ENCODE data around the gene CRABP2.

CRABP2 gene

DNA sequence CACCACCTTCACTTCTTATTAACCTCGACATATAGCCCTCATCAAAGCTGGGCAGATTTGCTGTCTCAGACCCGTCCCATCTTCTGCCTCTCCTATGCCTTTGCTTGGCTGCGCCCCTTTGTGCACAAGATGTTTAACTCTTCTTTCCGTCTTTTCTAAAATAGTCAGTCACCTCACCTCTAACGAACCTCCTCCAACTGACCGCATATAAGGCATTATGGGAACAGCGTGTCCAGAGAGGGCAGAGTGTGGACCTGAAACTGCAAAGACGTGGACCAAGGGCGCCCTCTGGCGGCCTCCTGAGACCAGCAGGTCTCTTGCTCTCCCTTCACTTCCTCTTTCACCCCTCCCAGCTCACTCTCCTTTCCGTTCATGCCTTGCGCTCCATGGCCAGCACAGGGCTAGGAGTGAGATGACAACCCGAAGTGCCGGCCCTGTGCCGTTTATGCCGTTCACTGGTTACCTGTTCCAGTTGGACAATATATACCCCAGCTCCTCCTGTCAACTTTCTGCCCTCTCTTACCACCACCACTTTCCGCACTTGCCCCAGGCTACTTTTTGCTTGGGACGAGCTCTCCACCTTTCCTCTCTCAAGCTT lies 20.4 kb upstream of the CRABP2 start:
- FAIRE-seq: peak; percentile 73

DNA sequence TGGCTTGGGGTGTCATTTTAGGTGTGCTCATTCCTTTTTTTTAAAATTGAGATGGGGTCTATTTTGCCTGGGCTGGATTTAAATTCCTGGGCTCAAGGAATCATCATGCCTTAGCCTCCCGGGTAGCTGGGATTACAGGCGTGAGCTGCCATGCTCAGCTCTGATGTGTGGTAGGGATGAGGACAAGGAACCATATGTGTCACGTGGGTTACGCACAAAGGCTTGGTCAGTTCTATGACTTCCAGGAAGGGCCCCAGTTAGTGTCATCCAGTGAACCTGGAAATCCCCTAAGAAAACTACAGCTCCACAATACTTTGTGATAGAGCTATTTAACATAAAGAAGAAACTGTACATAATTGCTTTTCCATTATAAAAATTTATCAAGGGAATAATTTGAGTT lies 16.2 kb upstream of the CRABP2 start:
- DNase-seq (ENCODE audit: insufficient read length): no peak
- TF ChIP-seq TAF1 (IDR thresholded peaks at IDR 0.05; ENCODE audit: borderline replicate concordance, low read depth, low read length) (no peak), POLR2AphosphoS5 (IDR thresholded peaks at IDR 0.05; ENCODE audit: low read depth, low read length) (no peak), POLR2A (IDR thresholded peaks at IDR 0.05; ENCODE audit: low read depth, low read length) (no peak)
- no peak for FAIRE-seq

More for the DNA sequence above, 20.4 kb upstream of the CRABP2 start:
- TF ChIP-seq TAF1 (IDR thresholded peaks at IDR 0.05; ENCODE audit: borderline replicate concordance, low read depth, low read length): no peak
- no peak for TF ChIP-seq POLR2A (IDR thresholded peaks at IDR 0.05; ENCODE audit: low read depth, low read length)
- TF ChIP-seq POLR2AphosphoS5 (IDR thresholded peaks at IDR 0.05; ENCODE audit: low read depth, low read length): no peak; the same call in 1 of the 2 replicates
- DNase-seq (ENCODE audit: insufficient read length): peak; percentile 62

DNA sequence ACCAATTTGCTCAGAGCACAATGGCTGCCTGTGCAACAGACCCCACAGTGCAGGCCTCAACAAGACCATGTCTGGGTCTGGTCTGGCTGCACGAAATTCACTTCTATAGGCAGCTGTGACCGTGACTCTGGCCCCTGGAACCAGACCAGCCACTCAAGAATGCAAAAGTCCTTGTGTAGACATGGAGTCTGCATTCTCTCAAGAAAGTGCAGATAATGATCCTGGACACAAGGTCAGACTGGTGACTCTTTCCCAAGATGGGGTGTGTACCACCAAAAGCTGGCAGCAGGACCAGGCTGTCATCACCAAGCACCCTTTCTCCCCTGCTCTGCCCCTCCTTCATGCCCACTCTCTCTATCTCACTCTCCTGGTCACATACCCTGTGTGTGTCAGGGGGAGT lies 15.7 kb upstream of the CRABP2 start:
- FAIRE-seq (no peak), DNase-seq (ENCODE audit: insufficient read length) (no peak)
- peak; percentile 56 for TF ChIP-seq POLR2A (IDR thresholded peaks at IDR 0.05; ENCODE audit: low read depth, low read length)
- no peak for TF ChIP-seq TAF1 (IDR thresholded peaks at IDR 0.05; ENCODE audit: borderline replicate concordance, low read depth, low read length)
- TF ChIP-seq POLR2AphosphoS5 (IDR thresholded peaks at IDR 0.05; ENCODE audit: low read depth, low read length): peak; percentile 69

DNA sequence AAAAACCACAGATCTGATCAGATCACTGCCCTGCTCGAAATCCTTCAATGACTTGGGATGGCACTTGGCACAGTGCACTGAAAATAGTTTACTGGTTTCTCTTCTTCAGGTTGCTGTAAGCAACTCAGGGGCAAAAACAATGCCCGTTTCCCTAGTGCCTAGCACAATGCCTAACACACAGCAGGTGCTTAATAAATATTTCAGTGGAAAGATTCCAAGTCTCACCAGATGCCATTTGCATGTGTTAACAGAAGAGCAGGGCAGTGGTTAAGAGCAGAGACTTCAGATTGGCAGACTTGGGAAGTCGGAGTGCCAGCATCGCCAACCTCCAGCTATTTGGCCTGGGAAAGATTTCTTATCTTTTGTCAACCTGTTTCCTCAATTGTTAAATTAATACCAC lies 12.0 kb upstream of the CRABP2 start:
- no peak for DNase-seq (ENCODE audit: insufficient read length)
- FAIRE-seq: no peak
- no peak for TF ChIP-seq POLR2A (IDR thresholded peaks at IDR 0.05; ENCODE audit: low read depth, low read length)

DNA sequence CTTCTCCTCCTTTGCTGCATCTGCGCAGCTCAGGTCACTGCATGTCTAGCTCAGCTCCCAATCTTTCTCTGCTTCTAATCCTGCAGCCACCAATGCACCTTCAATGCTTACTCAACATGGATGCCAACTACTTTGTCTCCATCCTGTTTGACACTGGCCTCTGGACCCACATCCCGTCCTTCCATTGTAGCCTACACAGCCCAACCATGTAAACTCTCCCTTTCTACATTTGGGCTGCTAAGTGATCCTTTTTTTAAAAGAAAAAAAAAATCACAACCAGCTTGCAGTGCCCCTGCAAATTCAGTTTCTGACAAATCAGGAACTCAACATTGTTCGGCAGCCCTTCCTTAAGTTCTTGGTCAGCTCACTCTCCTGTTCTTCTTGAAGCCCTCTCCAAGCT lies 9.4 kb upstream of the CRABP2 start:
- FAIRE-seq: no peak
- no peak for DNase-seq (ENCODE audit: insufficient read length)
- no peak for TF ChIP-seq POLR2AphosphoS5 (IDR thresholded peaks at IDR 0.05; ENCODE audit: low read depth, low read length)
- TF ChIP-seq POLR2A (IDR thresholded peaks at IDR 0.05; ENCODE audit: low read depth, low read length): no peak
- TF ChIP-seq TAF1 (IDR thresholded peaks at IDR 0.05; ENCODE audit: borderline replicate concordance, low read depth, low read length): no peak

DNA sequence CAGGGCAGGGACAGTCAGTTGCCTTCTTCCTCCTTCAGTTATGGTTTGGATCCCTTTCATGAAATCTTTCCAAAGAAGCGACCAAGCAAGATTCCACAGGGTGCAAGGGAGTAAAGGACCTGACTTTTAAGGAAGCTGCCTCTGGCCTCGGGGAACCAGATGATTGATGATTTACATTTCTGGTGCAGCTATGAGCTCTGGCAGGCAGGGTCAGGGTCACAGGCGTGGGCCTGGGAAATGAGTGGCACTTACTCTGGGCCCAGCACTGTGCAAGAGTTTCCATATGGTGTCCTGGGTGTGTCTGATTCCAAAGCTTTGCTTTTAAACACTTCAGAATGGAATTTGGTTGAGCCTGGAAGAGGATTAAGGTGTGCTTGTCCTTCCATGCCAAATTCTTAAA lies 7.2 kb upstream of the CRABP2 start:
- FAIRE-seq (no peak), DNase-seq (ENCODE audit: insufficient read length) (no peak)
- TF ChIP-seq POLR2AphosphoS5 (IDR thresholded peaks at IDR 0.05; ENCODE audit: low read depth, low read length): no peak
- TF ChIP-seq POLR2A (IDR thresholded peaks at IDR 0.05; ENCODE audit: low read depth, low read length): no peak
- TF ChIP-seq TAF1 (IDR thresholded peaks at IDR 0.05; ENCODE audit: borderline replicate concordance, low read depth, low read length): no peak

DNA sequence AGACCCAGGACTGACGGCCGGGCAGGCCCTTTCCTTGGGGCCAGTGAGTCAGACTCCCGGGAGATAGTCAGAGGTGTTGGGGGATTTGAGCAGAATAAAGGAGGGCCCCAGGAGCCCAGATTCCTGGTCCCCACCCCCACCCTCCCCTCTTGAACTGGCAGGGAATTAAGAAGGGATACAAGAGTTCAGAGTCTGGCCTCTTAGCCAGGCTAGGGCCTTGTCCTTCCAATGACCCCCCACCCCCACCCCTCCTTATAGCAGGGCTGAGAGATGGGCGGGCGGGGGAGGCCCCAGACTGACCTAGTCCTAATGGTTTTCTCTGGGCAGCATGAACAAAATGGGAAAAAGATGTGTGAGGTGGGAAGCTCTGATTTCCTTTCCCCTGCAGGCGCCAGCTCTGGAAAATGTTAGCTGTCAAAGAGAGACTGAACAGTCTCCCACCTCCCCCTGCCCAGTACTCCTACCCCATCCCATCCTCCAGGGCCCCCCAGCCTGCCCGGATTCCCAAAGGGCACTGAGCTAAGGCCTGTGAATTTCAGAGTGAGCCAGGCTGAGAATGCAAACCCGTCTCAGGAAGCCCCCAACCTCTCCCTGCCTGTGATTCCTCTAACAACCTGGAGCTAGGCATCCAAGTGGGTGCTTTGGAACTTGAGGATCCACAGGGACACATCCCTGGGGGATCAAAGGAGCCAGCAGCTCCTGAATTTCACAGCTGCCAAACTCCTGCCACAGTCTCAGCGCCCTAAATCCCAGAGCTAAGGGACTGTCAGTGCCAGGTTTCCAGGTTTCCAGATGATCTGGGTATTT lies 5.8 kb upstream of the CRABP2 start:
- DNase-seq (ENCODE audit: insufficient read length) (no peak), FAIRE-seq (no peak)
- TF ChIP-seq TAF1 (IDR thresholded peaks at IDR 0.05; ENCODE audit: borderline replicate concordance, low read depth, low read length): no peak
- TF ChIP-seq POLR2AphosphoS5 (IDR thresholded peaks at IDR 0.05; ENCODE audit: low read depth, low read length): no peak
- TF ChIP-seq POLR2A (IDR thresholded peaks at IDR 0.05; ENCODE audit: low read depth, low read length): no peak

DNA sequence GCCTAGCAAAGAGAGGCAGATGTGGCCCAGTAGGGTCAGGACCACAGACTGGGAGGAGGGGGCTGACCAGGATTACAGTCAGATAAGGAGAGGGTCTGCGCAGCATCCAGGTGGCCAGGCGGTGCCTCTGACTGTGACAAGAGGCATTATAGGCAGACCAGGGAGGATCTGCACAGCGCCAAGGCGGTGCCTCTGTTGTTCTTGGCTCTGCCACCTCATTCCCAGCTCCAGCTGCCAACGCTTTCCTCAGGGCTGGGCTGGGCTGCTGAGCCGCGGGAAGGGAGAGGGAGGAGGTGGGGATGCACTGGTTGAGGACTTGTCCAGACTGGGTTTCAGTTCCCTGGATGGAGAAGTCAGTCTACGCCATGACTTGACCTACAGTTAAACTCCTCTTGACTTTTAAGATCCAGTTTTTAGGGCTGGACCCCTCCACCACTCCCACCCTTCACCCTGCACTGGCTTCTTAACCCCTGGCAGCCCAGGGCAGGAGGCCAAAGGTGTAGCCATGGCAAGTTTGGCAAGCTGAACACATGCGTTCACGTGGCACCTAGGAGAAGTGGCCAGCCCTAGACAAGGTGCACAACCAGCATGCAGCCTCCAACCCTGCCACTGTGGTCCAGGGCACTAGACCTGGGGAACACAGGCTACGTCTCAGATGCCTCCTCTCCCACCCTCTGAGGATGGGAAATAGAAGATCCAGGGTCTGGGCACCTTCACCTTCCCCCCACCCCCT lies 4.5 kb upstream of the CRABP2 start:
- no peak for FAIRE-seq
- DNase-seq (ENCODE audit: insufficient read length): no peak
- TF ChIP-seq POLR2AphosphoS5 (IDR thresholded peaks at IDR 0.05; ENCODE audit: low read depth, low read length): no peak
- TF ChIP-seq TAF1 (IDR thresholded peaks at IDR 0.05; ENCODE audit: borderline replicate concordance, low read depth, low read length): no peak
- no peak for TF ChIP-seq POLR2A (IDR thresholded peaks at IDR 0.05; ENCODE audit: low read depth, low read length)

DNA sequence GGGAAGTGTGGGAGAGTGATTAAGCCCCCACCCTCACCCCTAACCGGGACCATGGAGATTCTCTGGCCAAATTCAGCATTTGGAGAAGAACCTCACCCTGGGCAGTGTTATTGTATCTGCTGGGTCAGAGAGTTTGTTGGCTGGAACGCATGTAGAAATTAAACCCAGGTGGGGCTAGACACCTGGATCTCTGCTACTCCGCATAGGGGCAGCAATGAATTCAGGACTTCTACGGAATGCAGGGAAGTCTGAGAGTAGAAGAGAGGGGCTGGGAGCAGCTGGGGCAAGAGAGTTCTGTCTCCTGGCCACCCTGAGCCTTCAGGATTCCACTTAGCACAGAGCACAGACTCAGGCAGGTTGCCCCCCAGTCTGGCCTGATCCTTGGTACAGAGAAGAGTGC lies 3.6 kb upstream of the CRABP2 start:
- no peak for TF ChIP-seq POLR2AphosphoS5 (IDR thresholded peaks at IDR 0.05; ENCODE audit: low read depth, low read length)
- TF ChIP-seq POLR2A (IDR thresholded peaks at IDR 0.05; ENCODE audit: low read depth, low read length): no peak
- no peak for TF ChIP-seq TAF1 (IDR thresholded peaks at IDR 0.05; ENCODE audit: borderline replicate concordance, low read depth, low read length)
- no peak for FAIRE-seq
- DNase-seq (ENCODE audit: insufficient read length): no peak

DNA sequence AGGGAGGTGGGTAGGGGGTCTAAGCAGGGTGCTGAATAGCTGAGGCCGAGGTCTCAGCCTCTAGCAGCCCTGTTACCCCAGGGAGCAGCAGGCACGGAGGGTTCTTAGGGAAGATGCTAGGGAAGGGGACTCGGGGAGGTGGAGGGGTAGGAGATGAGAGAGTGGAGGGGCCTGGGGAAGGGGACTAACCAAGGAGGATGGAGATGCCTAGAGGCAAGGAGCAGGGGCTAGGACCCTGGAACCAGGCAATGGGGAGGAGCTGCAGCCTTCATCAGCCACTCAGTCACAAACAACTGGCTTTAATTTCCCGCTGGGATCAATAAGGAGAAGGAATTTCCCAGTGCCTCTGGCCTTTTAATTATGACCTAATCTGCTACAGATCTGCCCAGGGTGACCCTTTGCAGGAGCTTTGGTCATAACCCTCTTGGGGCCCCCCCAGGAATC lies 2.9 kb upstream of the CRABP2 start:
- TF ChIP-seq TAF1 (IDR thresholded peaks at IDR 0.05; ENCODE audit: borderline replicate concordance, low read depth, low read length): no peak
- TF ChIP-seq POLR2A (IDR thresholded peaks at IDR 0.05; ENCODE audit: low read depth, low read length): no peak
- no peak for TF ChIP-seq POLR2AphosphoS5 (IDR thresholded peaks at IDR 0.05; ENCODE audit: low read depth, low read length)
- no peak for FAIRE-seq
- no peak for DNase-seq (ENCODE audit: insufficient read length)

DNA sequence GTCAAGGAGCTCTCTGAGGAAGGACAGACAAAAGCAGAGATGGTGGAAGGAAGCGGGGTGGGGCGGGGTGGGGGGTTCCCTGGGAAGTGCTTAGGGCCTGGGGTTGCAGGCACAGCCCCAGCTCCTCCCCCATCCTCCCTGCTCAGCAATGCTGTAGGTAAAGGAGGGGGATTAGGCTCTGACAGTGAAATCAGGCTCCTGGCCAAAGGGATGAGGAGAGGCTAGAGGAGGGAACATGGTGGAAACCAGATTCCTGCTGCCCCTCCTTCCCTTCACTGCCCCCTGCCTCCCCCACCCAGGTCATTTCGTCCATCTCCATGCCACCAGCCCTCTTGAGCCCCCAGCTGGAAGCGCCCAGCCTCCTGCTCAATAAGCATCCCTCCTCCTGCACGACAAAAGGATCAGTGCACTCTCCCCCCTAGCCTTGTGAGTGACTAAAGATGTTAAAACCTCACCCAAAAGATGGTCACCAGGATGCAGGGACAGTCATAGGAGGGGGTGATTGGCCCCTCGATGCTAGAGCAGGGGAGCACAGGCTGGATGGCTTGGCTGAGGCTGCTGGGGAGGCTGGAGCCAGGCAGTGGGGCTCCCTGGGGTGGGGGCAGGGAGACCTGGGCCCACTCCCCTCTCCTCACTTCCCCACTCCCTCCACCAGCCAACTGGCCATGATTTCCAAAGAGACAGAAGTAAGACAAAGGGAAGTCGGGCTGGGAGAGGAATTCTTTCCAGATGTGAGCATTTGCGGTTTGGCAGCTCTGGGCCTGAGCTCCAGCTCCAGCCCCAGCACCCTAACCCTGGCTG lies 2.2 kb upstream of the CRABP2 start:
- FAIRE-seq (no peak), DNase-seq (ENCODE audit: insufficient read length) (no peak)
- no peak for TF ChIP-seq TAF1 (IDR thresholded peaks at IDR 0.05; ENCODE audit: borderline replicate concordance, low read depth, low read length)
- no peak for TF ChIP-seq POLR2AphosphoS5 (IDR thresholded peaks at IDR 0.05; ENCODE audit: low read depth, low read length)
- TF ChIP-seq POLR2A (IDR thresholded peaks at IDR 0.05; ENCODE audit: low read depth, low read length): no peak

Measured in GM12892 (cell line).